ENCODE results near the gene HOXA10.

HOXA10 gene

GRCh38 chr7:27173956-27174873 is at the start of gene HOXA10:
TSS of gene HOXA10 (minus strand) at chr7:27174320. CDS start at chr7:27174306, 14 bp downstream.
- DNase-seq: no peak

DNA sequence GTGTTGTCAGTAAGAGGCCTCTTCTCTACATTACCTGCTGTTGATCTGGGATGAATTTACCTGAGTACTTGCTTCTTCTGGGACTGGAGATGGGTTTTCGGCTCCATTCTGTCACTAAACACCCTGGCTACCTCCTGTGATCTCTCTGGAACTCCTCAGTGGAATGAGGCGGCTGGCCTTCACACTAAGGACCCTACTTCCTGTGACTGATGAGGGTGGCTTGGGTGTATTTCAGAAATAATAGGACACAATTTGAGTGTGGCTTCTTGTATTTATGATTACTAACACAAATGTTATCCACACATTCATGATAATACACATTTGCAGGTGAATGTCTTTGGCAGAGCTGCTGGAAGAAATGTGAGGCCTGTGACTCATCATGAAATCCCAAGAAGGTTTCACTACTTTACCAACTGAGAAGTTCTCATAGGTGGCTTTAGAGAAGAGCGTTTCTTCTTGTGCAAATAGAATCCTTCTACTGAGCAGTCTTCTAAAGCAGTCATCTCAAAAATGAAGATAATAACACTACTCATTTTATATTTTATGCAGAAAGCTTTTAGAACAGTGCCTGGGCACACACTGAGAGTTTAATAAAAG is 47.2 kb upstream of the HOXA10 start:
- no peak for DNase-seq

DNA sequence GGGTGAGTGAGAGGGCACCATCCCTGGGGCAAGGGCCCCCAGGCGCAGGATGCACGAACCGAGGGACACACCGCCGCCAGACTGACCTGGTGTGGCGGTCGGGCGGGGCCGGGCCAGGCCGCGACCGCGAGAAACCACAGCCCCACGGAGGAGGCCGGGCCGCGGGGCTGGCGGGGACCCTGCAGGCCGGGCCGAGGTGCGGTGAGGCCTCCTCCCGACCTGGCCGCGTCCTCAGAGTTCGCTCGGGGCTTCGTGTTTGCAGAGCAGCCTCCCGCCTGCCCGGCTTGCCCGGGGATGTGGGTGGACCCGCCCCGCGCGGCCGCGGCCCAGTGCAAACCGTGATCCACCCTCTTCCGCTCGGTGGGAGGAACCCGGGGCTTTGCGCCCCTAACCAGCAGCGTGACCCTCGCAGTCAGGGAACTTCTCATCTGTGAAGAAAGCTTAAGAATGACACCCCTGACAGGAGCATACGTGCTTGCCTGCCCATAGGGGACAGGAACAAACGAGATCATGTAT is 46.4 kb upstream of the HOXA10 start:
- DNase-seq: no peak

- DNase-seq: no peak
Measured at GRCh38 chr7:27219821-27220220, 45.7 kb upstream of the HOXA10 start.

DNA sequence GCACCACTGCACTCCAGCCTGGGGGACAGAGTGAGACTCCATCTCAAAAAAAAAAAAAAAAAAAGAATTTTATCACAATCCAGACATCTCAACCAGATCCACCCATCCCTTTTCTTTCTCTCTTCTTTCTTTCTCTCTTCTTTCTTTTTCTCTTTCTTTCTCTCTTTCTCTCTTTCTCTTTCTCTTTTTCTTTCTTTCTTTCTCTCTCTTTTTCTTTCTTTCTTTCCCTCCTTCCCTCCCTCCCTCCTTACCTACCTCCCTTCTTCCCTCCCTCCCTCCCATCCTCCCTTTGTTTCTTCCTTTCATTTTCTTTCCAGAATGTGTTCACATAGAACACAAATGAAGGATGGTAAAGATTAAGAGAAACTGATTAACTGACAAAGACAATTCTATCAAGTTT is 43.8 kb upstream of the HOXA10 start:
- no peak for DNase-seq

DNA sequence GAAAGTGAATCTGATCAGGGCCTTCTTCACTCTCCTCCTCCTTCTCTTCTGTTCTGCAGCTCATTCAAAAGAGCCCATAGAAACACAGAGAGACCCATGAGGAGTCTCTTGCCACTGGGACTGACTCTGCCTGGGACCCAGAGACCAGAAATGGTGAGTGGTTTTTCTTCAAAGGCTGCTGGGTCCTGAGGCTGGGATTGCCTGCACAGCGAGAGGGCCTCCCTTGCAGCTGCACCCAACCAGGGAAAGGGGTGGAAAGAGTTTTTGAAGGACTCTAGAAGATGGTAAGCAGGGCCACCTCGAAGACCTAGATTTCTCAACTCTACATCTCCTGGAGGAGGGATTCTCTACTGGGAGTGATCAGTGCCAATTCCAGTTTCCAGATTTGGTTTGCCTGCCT is 41.2 kb upstream of the HOXA10 start:
- no peak for DNase-seq

DNA sequence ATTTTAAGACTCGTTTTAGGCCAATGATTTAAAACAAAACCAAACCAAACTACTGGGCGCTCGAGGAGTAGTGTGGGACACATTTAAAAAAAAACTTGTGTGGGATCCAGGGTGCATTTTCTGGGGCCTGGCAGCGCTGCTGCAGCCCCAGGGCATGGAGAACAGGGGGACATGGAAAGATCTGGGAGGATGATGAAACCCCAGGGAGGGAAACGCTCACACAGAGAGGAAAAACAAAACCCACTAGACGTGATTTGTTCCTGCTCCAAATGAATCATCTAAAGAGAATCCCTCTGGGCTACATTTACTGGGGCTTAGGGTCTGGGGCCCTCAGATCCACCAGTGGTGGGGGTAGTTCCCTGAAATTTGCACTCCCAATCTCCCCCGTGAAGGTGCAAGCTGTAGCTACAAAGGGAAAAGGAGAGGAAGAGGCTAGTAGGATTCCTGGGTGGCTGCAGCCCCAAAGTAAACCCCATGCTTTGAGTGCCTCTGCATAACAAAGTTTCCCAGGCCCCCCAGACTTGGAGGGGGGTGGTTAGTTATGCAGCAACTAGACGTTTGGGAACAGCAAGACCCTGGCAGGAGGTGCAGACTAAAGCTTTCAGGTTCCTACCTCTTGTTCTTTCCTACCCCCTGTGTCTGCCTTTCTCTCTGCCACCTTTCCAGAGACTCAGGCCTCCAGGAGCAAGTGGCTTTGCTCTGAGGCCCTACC is 40.3 kb upstream of the HOXA10 start:
- no peak for DNase-seq

DNA sequence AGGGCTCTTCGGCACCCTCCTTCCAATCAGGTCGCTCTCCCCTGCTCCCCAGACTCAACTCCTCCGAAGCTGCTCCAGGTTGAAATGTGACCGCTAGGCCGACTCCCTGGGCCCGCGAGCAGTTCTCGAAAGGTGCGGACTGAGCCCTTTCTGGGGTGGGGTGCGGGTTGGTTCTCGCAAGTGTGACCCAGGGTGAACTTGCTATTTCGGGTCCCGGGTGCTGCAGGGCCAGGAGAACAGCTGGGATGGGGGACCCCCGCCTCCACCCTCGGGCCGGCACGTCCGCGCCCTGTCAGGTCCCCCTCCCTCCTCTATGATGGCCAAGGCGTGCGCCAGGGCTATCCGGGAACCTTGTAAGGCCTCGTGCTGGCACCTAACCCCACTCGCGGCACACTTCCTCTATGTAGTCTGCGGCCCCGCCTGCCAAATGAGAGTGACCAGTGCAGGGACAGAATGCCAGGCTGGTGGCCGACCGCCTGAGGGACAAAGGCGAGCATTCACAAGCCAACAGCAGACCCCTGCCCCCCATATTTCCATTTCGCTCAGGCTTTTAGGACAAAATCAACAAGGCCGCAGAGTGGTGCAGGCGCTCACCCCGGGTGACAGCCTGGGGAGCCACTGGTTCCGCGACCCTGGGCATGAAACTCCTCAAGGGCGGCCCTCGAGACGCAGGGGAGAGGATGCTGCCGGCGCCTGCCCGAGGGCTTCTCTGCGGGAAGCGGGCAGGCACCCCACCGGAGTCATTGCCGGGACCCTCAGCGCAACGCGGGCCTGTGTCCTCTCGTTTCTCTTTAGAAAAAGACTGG is 39.5 kb upstream of the HOXA10 start:
- DNase-seq: no peak

DNA sequence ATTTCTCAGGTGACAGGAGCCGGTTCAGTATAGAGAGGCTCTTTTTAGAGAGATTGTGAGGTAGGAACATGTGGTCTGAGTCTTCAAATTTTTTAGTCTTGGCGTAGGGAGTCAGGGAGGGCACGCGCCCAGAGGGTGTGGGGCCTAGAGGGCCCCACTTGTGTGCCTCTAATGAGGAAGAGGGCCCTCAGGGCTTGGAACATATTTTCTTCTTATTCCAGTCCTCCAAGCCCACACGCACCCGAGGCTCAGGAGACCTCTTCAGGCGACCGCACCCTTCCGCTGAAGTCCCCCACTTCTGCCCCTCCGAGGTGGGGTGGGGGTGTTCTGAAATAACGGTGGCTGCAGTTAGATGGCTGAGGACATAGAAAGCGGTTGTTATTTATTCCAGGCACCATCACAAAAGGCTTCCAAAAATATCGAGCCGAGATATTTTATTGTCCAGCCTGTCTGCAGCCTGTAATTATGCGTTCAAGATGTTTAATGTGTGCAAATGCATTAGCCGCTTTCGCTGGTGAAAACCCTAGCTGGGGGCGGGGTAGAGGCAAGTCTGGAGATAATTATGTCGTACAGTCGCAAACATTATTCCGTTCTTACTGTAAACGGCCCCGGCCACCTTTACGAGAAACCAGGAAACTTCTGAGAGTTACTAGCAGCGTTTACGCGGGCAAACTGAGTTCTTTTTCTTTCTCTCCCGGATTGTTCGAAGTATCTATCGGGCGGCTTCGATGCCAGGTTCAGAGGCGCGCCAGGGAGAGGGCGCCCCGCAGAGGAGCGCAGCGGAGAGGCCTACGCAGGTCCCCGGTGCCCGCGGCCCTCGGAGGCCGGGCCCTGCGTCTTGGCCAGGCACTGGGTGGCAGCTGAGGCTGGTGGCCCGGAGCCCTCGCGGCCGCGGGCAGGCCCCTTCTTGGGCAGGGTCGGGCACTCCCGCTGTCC is 38.6 kb upstream of the HOXA10 start:
- no peak for DNase-seq

GRCh38 chr7:27211764-27212204 is 37.7 kb upstream of the HOXA10 start:
- DNase-seq: no peak

- no peak for DNase-seq
Measured at GRCh38 chr7:27211084-27211446, 36.9 kb upstream of the HOXA10 start.

DNA sequence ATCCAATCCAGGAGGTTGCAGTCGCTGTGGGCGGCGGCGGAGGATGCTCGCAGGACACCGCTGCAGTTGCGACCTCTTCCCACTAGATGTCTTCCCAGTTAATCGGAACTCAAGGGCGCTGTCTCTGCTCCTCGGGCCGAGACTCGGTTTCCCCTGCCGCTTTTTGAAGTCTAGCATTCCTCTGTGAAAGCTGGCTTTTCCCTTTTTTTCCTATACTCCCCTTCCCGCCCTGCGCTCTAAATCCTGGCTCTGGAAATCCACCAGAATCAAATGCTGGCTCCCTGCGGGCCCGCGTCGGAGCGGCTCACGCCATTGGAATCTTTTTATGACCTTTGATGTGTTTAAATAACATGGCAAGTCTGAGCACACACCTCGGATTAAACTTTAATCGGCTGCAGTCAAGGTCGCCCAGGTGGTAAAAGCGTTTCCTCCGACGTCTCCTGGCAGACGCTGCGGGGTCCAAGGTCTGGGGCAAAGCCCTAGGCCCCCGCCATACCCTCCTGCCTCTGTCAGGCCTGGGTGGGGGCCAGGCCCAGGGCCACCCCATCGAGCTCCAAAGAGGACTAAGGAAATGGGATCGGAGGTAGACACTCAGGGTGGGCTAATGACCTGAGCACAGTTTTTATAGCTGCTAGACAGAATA is 36.4 kb upstream of the HOXA10 start:
- peak; percentile 20 to 39 for DNase-seq

DNA sequence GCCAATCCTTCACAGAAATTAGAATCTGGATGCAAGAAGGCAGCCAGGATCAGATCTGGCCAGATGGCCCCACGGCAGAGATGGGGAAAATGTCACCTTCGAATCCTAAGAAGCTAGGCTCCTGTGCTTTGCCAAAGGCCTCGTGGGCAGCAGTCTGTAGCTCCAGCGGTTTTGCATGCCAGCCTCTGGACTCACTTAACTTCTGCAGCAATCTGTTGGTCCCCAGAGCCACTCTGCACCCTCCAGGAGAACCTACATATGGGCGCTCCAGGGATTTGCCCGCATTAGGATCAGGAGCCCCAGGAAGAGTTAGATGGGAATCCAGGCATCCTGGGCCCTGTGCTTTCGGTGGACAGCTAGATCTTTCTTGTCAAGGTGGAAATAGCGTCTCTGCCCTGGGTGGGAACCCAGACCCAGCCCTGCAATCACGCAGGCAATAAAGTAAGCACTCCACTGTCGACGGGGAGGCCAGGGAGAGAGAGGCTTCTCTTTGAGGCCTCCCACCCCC is 35.9 kb upstream of the HOXA10 start:
- no peak for DNase-seq

- no peak for DNase-seq
Measured at GRCh38 chr7:27208998-27209397, 34.9 kb upstream of the HOXA10 start.

DNA sequence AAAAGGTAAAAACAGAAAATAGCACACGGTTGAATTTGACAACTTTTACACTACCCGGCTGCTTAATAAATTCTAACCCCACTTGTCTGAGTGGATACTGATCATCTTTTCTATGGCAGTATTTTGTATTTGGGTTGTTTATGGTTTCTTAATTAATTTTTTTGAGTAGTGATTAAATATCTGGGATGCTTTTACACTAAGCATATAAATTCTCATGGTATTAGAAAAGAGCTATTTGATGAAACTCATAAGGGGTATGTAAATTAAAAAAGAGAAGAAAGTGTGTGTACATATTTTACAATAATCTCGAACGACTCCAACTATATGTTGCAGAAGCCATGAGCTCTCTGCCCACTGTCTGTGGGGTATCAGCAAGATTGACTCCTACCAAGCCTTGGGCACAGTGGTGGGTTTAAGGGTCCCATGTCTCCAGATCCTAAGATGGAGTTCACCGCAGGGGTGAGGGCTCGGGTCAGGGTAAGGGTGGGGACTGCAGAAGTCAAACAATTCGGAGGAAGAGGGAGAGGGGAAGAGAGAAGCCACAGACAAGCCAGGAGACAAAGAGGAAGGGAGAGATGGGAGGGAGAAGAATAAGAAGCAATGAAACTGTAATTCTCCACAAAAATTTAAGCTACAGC is 33.3 kb upstream of the HOXA10 start:
- DNase-seq: no peak

DNA sequence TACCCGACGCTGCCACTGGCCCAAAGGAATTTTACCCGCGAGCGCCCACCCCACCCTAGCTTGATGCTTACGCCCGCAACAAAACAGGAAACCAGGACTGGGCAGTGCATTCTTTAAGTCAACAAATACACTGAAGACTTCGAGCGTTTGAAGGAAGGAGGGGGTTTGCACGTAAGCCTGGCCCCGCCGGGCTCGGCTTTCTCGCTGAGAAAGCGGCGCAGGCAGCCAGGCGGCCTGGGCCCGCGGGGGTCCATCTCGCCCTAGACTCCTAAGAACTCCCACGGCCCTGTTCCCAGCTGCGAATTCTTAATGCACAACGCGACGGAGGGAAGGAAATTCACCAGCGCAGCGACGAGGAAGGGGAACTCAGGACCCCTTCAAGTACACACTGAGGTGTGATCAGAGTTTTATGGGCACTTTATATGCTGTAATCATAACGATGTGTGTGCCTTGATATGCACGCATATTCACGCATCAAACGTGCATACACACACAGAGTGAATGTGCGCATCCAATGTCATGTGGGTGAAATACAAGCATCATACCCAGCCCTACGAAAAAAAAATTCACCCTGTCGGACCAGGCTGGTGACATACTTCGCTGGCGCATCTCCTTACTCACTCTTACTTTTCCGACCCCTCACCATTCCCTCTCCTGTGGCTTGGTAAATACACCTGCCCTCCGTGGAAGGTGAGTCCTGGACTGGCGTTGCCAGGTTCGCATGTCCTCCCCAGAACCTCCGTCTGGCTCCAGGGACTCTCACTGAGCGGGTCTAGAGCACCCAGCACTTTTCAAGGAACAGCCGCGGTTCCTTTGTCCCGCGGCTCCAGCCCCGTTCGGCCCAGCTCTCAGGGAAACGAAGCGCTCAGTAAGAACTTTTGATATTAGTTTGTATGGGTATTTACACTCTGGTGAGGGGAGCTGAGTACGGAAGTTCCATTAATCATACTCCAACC is 31.5 kb upstream of the HOXA10 start:
- no peak for DNase-seq

- DNase-seq: no peak
Measured at GRCh38 chr7:27204851-27205322, 30.8 kb upstream of the HOXA10 start.

DNA sequence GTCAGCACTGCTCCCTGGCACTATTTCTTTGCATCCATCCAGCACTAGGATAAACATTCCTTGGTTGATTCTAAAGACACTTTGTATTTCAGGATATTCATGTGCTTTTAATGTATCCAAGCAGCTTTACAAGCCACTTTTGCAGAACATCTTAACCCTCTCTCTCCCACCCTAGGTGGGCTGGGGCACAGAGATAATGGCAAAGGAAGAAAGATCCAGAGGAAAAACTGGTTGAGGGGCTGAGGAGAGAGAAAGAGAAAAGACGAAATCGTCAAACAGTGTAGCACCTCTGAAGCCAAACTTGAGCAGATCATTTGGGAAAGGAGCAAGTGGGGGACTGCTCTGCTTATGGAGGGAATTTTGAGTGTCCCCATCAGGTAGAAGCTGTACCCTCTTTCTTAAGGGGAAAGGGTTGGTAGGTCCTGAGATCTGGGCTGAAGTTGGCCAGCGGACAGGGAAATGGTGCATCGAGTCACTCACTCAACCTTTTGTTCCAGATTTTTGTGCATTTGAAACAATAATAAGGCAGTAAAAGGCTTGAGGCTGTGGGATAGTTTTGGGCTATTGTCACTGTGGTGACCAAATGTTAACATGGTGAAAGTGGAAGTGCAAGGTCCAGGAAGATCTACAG is 30.0 kb upstream of the HOXA10 start:
- no peak for DNase-seq

Measured in CD4-positive, alpha-beta T cell treated with Interferon alpha-2 for 1 hour (primary cell).